GM18505 (cell line): ENCODE data around the gene GPC5.

Source experiments
- ATAC-seq: cut with Tn5 transposase; IDR thresholded peaks from one replicate; pipeline ENCODE4 v1.9.1; 2021; ENCODE audit not compliant: unreplicated experiment
- POLR2A ChIP-seq: IDR thresholded peaks from 4 replicates; pipeline ENCODE4 v1.6.1; 2011; ENCODE audit warnings: borderline replicate concordance; ENCODE audit not compliant: insufficient read depth, insufficient read length; ENCODE audit errors: extremely low read depth

Gene GPC5

GRCh38 chr13:92590503-92590908, 1192.1 kb downstream of the GPC5 start:
- no peak for ATAC-seq
- no peak for TF ChIP-seq POLR2A

GRCh38 chr13:92591117-92591516, 1192.7 kb downstream of the GPC5 start:
- ATAC-seq: no peak

GRCh38 chr13:92592757-92593156, 1194.3 kb downstream of the GPC5 start:
- no peak for TF ChIP-seq POLR2A

More at GRCh38 chr13:92591117-92591516, 1192.7 kb downstream of the GPC5 start:
- no peak for TF ChIP-seq POLR2A

GRCh38 chr13:92602560-92602959, 1204.1 kb downstream of the GPC5 start:
- no peak for ATAC-seq
- TF ChIP-seq POLR2A: no peak

More at GRCh38 chr13:92592757-92593156, 1194.3 kb downstream of the GPC5 start:
- no peak for ATAC-seq

DNA sequence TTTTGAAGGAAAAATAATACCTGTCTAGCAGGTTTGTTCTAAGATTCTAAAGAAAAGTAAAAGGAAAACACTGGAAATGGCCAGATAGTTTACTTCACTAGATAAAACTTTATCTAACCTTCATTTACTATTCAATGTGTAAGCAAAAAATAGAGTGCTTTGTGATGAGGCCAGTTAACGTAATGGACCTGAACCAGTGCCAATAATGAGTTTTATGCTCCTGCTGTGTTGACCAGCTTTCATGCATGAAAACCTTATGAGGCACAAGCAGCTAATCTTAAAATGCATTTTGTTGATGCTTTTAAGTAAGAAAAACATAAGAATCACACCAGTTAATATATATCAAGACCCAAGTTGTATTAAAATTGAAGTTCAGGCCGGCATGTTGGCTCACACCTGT, 1211.0 kb downstream of the GPC5 start:
- TF ChIP-seq POLR2A: no peak
- no peak for ATAC-seq

DNA sequence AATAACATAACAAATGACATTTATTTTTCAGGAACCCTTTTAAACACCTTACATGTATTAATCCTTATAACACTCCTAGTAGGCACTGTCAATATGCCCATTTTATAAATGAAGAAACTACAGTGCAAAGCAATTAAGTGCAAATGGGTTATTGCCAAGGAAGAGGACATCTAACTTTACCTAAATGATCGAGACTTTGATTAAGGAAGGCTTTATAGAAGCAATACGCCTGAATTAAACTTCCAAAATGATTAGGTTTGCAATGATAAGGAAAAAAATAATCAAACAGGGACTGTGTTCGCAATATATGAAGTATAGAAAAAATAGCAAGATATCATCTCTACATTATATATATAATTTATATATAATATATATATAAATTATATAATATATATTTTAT, 1214.5 kb downstream of the GPC5 start:
- TF ChIP-seq POLR2A: no peak
- no peak for ATAC-seq

- no peak for TF ChIP-seq POLR2A
- ATAC-seq: no peak
Observed at GRCh38 chr13:92613921-92614320, 1215.5 kb downstream of the GPC5 start.

GRCh38 chr13:92621985-92622384, 1223.6 kb downstream of the GPC5 start:
- TF ChIP-seq POLR2A: no peak
- ATAC-seq: no peak

DNA sequence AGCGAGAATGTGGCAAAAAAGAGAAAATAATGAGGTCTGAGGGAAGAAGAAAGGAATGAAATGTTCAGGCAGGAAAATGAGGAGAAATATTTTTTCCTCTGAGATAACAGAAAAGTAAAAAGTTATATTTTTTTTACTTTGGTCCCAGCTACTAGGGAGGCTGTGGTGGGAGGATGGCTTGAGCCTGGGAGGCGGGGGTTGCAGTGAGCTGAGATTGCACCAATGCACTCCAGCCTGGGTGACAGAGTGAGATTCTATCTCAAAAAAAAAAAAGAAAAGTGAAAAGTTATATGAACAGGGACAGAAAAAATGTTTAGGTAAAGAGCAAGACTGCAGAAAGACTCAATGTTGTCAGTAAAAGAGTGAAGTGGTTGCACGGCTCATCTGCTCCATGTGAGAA, 1224.5 kb downstream of the GPC5 start:
- TF ChIP-seq POLR2A: no peak
- ATAC-seq: no peak

- no peak for ATAC-seq
- TF ChIP-seq POLR2A: no peak
Observed at GRCh38 chr13:92626274-92626673, 1227.9 kb downstream of the GPC5 start.

GRCh38 chr13:92640936-92641335, 1242.5 kb downstream of the GPC5 start:
- no peak for TF ChIP-seq POLR2A
- no peak for ATAC-seq

DNA sequence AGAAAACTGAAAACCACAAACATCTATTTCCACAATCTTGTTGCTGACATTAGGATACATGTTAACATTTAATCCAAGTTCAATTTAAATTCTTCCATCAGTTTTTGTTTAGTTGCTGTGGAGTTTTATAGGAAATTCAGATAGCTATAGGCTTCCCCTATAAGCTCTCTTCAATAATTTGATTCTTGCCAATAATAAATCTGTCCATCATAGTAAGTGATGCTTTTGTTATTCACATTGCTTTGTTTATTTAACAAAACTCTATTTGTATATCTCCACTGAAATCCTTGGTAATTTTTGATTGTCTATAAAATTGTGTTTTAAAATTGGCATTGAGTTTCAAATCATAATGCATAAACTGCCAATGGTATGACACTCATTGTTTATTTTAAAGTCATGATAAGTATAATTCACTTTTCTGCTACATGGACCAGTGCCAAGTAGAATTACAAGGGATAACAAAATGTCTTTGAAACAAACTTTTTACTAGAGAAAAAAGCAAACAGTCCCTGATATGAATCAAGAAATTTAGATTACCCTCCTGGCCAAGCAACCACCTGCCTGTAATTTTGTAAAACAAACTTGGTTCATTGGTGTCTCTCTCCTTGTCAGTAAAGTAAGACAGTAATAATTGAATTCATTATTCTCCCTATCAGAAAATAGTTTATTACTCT, 1250.9 kb downstream of the GPC5 start:
- no peak for ATAC-seq
- TF ChIP-seq POLR2A: no peak

GRCh38 chr13:92656103-92656502, 1257.7 kb downstream of the GPC5 start:
- no peak for TF ChIP-seq POLR2A
- ATAC-seq: no peak

DNA sequence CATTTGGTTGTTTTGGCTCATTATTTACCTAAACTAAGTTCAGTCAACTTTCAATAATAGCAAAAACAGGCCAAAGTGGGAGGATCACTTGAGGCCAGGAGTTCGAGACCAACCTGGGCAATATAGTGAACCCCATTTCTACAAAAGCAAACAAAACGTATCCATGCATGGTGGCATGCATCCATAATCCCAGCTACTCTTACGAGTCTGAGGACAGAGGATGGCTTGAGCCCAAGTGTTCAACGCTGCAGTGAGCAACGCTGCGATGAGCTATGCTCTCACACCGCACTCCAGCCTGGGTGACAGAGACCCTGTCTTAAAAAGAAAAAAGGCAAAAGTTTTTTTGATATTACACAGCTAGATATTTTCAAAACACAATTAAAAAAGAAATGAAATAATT, 1258.2 kb downstream of the GPC5 start:
- no peak for TF ChIP-seq POLR2A
- no peak for ATAC-seq

DNA sequence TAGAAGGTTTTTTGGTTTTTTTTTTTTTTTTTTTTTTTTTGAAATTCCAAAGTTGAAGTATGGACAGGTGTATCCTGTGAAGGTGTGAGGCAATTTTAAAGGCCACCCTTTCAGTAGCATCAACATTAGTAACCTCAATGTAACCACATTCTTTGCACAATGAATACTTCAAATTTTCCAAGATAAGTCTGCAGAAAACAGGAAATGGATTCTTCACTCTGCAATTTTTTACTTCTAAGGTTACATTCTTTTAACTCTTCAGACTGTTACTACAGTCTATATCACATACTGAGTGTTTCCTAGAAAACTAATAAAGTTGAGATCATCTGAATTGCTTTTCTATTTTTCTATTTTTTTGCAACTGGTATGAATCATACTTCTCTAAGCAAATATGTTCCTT, 1259.1 kb downstream of the GPC5 start:
- ATAC-seq: no peak
- no peak for TF ChIP-seq POLR2A
